Fibroblast of upper back skin (primary cell): ENCODE measurements around the gene SLC6A8.
A peak's percentile ranks its signal among the peaks of the same experiment; 100 is the strongest.
"Not testable (repeated sequence)": the region's sequence is repeated elsewhere in the genome, so short reads cannot be mapped to it uniquely, and the experiment has no call there.

Experiments used
- DNase-seq: peaks from one replicate; pipeline ENCODE4 v3.0.0-alpha.2; 2013

The SLC6A8 gene

DNA sequence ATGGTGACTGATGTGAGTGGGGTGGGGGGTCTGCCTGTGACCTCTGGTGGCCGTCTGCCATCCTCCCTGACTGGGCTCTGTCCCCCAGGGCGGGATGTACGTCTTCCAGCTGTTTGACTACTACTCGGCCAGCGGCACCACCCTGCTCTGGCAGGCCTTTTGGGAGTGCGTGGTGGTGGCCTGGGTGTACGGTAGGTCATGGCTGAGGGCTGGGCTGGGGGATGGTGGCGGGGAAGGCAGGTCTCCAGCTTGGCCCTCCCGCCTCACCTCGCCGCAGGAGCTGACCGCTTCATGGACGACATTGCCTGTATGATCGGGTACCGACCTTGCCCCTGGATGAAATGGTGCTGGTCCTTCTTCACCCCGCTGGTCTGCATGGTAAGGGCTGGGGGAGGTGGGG, 6.5 kb downstream of the SLC6A8 start:
- DNase-seq: not testable (repeated sequence)

DNA sequence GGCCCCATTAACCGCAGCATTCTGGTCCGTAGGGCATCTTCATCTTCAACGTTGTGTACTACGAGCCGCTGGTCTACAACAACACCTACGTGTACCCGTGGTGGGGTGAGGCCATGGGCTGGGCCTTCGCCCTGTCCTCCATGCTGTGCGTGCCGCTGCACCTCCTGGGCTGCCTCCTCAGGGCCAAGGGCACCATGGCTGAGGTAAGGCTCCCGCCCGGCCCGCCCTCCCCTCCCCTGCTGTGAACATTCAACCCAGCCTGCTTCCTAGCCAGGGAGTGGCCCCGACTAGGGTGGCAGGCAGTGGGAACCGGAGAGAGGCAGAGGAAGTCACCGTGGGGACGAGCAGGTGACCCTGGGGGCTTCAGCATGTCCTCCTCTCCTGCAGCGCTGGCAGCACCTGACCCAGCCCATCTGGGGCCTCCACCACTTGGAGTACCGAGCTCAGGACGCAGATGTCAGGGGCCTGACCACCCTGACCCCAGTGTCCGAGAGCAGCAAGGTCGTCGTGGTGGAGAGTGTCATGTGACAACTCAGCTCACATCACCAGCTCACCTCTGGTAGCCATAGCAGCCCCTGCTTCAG, 7.1 kb downstream of the SLC6A8 start:
- no peak for DNase-seq

DNA sequence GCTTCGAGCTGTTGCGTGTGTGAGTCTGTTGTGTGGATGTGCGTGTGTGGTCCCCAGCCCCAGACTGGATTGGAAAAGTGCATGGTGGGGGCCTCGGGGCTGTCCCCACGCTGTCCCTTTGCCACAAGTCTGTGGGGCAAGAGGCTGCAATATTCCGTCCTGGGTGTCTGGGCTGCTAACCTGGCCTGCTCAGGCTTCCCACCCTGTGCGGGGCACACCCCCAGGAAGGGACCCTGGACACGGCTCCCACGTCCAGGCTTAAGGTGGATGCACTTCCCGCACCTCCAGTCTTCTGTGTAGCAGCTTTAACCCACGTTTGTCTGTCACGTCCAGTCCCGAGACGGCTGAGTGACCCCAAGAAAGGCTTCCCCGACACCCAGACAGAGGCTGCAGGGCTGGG, 8.4 kb downstream of the SLC6A8 start:
- DNase-seq: no peak

DNA sequence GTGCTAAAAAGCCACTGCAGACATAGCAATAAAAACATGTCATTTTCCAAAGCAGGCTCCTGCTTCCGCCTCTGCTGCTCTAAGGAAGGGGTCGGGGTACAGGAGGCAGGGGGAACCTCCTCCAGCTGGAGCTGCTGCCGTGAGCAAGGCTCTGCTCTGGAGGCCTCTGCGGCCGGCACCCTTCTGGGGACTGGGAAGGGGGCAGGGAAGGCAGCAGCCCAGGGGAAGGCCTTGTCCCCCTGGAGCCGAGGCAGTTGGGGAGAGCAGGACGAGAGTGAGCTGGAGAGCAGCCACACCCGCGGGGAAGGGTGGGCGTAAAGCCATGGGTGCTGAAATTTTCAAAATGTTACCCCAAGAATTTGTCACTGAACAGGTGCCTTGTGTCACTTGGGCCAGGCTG, 8.8 kb downstream of the SLC6A8 start:
- DNase-seq: not testable (repeated sequence)

DNA sequence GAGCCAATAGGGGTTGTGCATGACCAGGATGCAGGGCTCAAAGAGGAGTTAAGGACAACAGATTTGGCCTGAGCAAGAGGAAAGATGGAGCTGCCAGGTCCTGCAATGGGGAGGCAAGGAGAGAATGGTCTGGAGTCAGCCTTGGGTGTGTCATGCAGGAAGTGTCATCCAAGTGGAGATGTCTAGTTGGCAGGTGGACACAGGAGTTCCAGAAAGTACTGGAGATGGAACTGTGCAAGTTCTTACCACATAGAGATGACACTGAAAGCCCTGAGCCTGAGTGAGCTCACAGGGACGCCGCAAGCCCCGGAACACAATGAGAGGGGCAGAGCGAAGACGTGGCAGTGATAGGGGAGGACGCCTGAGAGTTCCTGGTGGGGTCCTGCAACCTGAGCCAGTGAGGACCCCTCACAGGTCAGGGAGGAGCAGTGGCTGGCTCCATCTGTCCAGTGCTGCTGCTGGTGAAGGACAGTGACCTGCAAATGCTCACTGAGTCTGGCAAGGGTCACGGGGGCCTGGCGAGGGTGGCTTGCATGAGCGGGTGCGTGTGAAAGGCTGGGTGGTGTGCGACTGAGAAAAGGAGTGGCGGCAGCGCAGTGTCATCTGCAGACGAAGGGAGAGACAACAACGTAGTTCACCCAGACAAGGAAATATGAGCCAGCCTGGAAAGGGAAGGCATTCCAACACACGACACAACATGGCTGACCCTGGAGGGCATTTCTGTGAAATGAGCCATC, 9.4 kb downstream of the SLC6A8 start:
- DNase-seq: not testable (repeated sequence)

DNA sequence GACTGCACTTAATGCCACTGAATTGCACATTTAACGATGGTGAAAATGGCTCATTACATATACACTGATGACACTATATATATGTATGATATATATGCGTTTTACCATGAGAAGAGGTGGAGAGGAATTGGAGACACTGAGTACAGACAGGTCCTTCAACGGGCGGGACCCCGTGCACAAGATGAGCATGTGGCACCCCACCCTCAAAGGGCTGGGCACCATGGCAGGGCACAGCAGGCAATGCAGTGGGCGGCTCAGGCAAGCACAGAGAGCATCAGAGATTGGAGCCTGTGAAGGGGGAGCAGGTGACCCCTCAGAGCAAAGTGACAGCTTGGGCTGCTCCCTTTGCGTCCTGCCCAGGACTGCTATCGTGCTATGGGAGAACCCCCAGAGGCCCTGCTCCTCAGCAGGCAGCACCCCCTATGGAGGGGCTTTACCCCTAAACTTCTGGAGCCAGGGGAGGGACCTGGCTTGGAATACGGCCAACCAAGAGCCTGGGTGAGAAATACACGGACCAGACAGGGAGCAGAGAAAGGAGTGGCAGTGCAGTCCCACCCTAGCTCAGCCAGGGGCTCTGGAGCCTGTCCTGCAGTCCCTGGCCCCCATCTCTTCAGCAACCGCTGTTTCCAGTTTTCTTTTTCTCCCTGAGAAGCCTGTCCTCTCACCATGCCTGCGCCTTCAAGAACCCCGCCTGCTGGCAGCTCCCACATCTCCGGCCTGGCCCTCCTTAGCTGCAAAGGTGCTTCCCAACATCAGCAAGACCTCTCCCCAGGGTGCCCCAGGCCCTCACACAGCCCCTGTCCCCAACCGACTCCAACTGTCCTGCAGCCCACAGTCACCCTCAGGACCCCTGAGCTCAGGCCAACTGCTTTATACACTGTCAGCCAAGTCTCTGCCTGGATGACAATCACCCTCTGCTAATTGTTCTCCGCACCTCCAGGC, 10.5 kb downstream of the SLC6A8 start:
- no peak for DNase-seq

DNA sequence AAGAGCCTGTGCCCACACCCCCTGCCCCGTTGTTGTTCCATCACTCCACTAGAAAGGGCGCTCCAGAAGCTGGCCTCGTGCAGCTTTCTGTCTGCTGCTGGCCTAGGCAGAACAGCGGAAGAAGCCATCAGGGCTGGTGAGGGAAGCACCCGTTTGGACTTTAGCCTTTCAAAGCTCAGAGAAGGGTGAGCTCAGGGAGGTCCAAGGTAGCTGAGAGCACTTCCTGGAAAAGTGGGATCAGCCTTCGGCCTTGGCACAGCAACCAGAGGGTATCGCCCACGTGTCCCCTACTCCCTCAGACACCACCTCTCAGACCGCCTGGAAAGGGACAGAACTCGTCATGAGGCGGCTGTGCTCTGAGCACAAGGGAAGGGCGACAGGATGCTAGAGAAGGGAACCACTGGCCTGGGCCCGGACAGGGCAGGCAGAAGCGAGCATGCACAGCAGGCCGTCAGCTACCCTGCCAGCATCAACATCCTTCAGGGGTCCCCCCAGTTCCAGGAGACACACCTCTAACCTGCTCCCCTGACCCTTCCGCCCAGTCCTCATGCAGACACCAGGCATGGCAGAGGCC, 11.6 kb downstream of the SLC6A8 start:
- not testable (repeated sequence) for DNase-seq

DNA sequence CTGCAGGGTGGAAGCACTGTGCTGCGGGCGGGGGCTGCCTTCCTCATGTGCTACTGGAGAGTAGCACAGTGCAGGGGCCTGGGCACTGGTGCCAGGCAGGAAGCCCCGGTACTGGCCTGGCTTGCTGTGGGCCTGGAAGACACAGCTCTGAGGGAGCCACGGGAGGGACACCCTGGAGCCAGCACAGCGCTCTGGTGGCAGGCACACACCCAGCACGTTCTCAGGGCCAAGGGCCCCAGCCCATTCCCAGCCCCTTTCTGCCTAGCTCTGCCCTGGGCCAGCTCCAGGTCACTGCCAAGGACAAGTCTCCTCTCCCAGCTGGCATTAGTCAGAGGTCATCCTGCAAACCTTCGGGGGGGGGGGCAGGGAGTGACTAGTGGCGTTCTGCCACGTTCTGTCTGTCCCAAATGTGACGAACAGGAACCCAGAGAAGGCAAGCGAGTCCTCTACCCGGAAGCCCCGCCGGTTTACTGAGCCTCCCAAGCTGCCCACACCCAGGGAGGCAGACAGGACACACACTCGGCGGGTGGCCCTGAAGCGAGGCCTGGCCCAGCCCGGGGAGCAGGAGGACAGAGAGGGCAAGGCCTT, 12.2 kb downstream of the SLC6A8 start:
- DNase-seq: not testable (repeated sequence)

DNA sequence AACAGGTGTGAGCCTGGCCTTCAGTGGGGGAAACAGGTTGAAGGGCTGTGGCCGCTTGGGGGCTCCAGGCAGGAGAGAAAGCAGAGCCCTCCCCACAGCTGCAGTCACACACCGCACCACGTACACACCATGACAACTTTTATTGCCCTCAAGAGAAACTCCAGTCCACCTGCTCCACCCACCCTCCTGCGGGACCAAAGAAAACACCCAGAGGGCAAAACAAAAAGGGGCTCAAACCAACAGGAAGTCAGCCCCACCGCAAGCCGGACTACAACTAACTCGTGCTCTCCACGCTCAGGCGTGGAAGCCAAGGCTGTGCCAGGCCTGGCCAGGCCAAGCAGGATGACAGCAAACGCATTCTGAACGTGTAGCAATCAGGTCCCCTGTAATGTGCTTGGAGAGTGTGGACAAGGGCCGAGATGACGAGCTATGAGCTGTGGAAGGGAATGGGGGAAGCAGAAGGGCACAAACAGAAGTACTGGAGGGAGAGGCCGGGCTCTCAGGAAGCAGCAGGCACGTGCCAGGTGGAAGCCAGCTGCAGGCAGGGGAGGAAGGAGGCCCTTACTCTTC, 12.7 kb downstream of the SLC6A8 start:
- DNase-seq: no peak

DNA sequence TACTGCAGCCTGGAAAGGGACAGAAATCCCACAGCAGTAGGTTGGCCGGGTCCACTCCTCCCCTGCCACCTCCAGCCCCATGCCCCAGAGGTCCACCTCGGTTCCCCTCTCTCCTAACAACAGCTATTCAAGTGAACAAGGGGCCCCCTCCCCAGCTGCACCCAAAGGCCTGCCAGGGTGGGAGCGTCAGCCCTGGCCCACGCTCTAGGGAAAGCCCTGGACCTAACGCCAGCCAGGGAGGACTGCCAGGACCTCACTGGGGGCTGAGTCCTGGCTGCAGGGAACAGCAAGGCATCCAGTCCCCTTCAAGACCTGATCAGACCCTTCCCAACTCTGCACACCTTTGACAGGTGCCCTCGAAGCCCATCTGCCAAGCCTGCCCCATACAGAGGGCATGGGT, 13.2 kb downstream of the SLC6A8 start:
- no peak for DNase-seq

DNA sequence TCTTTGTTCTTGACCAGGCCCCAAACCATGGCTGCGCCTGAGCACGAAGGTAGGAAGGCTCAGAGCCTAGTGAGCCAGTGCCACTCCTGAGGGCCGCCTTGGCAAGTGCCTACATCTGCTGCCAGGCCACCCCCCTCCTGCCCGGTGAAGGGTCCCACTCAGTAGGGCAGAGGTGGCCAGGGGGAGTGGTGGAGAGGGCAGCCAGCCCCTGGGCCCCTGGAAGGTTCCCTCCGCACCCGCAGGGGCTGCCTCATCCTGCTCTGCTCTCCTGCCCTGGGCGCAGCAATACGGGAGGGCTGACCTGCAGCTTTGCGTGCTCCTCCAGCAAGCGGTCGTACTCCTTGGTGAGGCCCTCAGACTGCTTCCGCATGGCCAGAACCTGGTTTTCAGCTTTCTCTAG, 14.0 kb downstream of the SLC6A8 start:
- DNase-seq: no peak

DNA sequence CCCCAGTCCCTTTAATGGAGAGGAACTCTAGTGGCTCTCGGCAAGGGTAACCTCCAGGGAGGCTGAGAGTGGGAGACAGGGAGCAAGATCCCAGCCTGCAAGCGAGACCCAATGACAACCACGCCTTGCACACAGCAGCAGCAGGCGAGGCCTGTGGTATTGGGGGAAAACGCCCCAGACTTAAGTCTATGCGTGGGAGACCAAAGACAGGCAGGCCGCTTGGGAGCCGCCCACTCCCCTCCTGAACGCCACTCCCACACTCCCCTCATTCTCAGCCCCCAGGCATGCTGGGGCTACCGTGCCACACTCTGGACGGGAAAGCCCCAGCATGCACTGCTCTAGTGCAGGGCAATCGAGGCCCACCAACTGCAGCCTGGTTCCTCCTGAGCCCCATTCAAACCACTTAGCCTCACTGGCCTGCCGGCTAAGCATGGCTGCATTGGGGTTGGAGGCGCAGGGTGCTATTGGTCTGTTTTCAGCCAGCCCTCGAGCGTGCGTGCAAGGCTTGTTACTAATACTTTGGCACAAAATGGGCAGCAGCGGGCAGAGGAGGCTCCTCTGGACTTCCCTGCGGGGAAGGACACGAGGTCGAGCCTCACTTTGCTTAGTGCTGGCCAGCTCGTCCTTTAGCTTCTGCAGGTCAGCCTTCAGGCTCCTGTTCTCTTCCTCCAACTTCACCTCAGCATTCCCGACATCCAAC, 14.8 kb downstream of the SLC6A8 start:
- DNase-seq: no peak

DNA sequence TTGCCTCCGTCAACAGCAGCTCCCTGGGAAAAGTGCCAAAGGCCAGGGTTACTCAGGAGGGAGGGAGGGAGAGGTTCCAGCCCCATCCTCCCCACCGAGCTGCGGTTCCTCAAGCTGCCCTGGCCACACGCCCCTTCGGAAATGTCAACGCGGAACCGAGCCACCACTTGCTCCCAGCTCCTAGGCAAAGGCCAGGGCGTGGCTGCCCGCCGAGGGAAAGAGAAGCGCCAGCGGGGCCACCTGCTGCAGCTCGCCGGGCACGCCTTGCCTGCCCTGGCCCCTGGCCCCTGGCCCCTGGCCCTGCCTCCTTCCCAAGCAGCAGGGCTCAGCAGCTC, 15.3 kb downstream of the SLC6A8 start:
- peak; percentile 41 for DNase-seq

DNA sequence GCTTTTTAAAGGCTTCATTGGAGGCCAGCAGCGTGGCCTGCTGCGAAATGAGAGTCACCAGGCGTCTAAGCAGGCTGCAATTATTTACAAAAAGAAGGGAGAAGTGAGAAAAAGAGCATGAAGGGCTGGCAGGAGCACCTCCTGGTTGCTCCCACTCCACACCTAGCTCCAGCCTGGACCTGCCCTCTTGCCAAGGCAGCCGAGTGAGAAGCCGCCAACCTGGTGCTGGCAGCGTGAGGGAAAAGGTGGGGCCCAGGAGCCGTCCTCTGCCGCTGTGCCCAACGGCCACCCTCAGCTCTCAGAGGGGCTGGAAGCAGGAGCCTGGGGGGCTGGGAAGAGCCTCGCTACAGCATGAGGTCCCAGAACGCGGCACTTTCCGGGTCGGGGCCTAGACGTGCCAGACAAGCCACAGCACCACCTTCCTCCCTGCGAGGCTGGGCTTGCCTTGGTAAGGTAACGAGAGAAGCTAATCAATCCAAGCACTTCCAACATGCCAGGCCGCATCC, 16.3 kb downstream of the SLC6A8 start:
- no peak for DNase-seq

DNA sequence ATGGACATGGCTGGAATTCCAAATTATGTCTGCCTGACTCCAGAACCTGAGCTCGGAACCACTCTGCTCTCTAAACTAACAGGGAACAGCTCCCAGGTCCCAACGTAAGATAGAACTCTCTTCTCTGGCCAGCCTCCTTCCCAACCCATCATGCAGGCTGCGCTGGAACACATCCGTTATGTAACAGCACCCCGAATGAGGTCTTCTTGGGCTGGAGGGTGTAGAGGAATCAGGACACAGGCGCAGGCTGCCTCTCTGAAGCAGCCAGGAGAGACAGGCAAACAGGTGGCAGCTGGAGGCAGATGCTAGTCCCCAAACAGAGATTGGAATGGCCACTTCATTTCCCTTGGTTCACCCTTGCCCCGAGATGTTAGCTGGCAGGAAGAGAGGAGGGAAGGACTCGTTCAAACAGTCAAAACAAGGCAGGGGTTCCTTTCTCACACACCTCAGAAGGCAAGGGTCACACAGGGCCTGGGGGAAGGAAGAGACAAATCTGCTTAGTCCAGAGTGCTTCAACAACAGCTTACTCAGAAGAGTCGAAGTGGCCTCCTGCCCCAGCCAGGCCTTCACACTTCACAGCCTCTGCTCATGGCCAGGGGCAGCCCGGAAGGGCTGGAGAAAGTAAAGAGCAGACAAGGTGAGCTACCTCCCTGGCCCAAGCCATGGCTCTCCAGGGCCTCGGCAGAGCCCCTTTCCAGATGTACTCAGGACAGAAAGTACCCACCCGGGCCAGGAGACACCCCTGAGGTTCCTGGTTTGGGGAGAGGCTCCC, 17.1 kb downstream of the SLC6A8 start:
- DNase-seq: not testable (repeated sequence)

DNA sequence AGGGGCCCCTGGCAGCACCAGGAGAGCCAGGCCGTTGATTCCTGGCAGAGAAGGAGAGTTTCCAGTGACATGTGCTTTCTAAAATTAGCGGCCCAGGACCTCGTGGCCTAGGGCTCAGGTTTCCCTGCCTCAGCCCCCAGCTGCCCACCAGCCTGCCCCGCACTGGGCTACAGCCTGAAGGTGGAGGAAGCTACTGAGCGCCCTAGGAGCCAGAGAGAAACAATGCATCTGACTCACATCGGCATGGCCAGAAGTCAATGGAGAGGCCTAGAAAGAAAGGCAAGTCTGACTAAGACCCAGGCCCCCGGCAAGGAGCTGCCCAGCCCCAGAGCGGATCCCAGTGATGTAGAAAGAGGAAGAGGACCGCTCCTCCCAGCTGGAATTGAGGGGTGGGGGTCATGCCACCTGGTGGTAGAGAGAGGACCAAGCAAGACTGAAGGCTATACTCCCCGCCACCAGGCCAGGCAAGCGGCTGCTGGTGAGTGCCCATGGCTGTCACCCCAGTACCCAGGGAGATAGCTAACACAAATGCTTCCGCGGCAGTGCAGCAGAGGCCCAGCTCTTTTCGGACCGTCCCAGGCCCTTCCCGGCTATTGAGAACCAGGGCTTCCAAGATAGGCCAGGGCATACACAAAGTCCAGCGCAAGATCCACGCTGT, 17.8 kb downstream of the SLC6A8 start:
- not testable (repeated sequence) for DNase-seq

DNA sequence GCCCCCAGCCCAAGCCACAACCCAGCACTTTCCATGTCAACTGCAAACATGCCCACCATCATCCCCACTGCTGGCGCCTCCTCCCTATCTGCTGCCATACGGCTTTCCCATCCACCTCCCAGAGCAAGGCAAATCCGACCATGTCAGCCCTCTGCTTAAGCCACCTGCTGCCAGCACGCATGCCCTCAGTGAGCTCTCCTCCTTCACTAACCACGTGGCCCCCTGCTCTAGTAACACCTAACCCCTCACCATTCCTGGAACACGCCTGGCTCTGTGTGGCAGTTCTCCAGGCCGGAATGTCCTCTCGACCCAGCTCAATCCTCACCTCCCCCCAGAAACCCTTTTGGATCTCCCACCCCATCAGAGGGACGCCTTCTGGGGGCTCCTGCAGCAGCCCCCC, 19.1 kb downstream of the SLC6A8 start:
- no peak for DNase-seq

DNA sequence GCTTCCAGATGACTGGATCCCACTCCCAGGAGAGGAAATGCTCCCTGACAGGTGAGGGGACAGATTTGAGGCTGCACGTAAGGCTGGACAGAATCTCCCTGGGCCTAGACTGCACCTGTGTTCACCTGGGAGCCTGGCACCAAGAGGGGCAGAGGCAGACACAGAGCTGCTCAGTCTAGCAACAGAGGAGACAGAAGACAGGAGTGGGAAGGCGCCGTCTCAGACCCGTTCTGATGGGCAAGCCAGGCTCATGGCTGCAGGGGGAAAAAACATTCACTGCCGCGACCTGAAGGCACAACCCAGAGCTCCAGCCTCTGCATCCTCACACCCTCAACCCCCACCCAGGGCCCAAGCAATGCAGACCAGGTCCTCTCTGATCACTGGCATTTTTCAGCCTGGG, 19.7 kb downstream of the SLC6A8 start:
- DNase-seq: no peak

DNA sequence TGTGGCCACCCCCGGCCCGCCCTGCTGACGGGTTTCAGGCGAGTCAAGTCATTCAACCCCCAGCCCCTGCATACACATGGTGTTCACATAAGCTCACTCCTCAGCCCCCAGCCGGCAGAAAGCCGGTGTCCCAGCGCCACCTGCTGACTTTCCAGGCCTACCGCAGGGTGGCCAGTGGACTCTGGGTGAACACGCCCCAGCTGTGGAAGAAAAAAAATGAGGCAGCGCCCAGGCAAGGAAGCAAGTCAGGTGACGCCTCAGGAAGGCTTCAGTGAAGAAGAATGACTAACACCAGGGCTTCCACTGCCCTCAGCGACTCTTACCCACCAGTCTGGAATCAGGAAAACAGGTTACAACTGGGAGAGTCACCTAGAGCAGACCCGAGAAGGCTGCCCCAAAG, 20.7 kb downstream of the SLC6A8 start:
- peak; percentile 68 for DNase-seq
